Chondrocyte (in vitro differentiated cells): ENCODE results near the gene ATXN2L. TPM values are rescaled to one million over a fixed set of nuclear protein-coding genes. Genes with fewer than 3 reads are reported as not detected.

ENCODE experiments used
- DNase-seq: peaks from one replicate; pipeline ENCODE4 v3.0.0; 2021; ENCODE audit warnings: mixed read lengths, low spot score
- H3K27ac Mint-ChIP-seq: one replicate; pipeline ENCODE4 v1.8.0; 2021; ENCODE audit warnings: mild to moderate bottlenecking, moderate library complexity, mixed read lengths; ENCODE audit not compliant: unreplicated experiment
- H3K27me3 Mint-ChIP-seq: 2 replicates; pipeline ENCODE4 v1.8.0; 2021; ENCODE audit warnings: low read depth, mixed read lengths
- H3K36me3 Mint-ChIP-seq: 2 replicates; pipeline ENCODE4 v1.8.0; 2021; ENCODE audit warnings: low read depth, mixed read lengths
- H3K4me1 Mint-ChIP-seq: 2 replicates; pipeline ENCODE4 v1.8.0; 2021; ENCODE audit warnings: low read depth, mild to moderate bottlenecking, mixed read lengths
- H3K4me3 Mint-ChIP-seq: one replicate; pipeline ENCODE4 v1.8.0; 2021; ENCODE audit warnings: mild to moderate bottlenecking, moderate library complexity, mixed read lengths; ENCODE audit not compliant: unreplicated experiment
- H3K9me3 Mint-ChIP-seq: 2 replicates; pipeline ENCODE4 v1.8.0; 2021; ENCODE audit warnings: low read depth, mixed read lengths
- CTCF ChIP-seq: fragments of 200-600 bp; sonication (generic); IDR thresholded peaks from 2 replicates; pipeline ENCODE4 v1.5.0; 2021; ENCODE audit warnings: antibody characterized with exemption, mild to moderate bottlenecking, moderate library complexity
- total RNA-seq: library from RNA; stranded (reverse); gene quantifications from 3 replicates; pipeline ENCODE4 v1.2.1, GENCODE V29; 2021

ATXN2L gene
- total RNA-seq, 1 donor from 2014 or later, result 185 TPM

DNA sequence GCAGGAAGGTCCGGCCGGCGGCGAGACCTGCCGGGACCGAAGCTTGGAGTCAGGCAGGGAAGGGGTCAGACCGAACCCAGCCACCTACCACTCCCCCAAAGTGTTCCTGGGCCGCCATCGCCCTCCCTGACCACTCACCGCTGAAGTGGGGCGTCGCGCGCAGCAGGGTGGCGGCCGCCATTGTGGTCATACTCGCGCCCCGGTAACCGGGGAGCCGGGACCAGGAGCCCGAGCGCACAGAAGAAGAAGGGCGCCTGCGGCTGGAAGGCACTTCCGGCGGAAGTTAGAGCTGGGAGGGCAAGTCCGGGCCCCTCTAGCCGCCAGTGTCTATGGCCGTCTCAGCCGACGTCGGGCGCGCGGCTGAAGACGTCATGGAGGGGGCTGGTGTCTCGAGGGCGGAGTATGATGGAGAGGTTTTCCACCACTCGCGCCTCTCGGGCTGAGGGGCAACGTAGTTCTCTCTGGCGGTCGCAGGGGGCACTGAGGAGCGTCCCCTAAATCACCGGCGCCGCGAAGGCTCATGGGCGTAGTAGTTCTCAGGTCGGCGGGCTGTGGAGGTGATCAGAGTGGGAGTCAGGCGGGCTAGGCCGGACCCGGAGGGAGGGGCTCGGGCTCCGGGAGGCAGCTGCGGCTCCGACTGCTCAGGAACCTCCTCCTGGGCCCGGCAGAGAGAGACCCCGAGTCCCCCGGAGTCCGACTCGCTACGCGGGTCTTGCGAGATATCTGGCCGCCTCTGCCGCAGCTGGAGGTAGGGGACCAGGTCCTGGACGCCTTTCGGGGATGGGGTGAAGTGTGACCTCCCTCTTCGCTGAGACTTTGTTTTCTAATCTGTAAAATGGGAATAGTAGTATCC is 23.5 kb downstream of the ATXN2L start, which contains the start of gene TUFM:
Gene TUFM, minus strand, starts transcription at position 269 of the 853 bp plus-strand sequence. Its CDS starts 79 bp downstream, at position 190.
- H3K4me1 Mint-ChIP-seq, result peaks cover 26% of the 10 kb centered on the region
- no peaks in the 10 kb centered on the region for H3K9me3 Mint-ChIP-seq
- peaks cover 8% of the 10 kb centered on the region for H3K36me3 Mint-ChIP-seq
- H3K27me3 Mint-ChIP-seq, result no peaks in the 10 kb centered on the region
- peak; percentile 98 for DNase-seq
- H3K4me3 Mint-ChIP-seq, result peak within 1 kb of the TSS; percentile 91
- H3K27ac Mint-ChIP-seq, result peak within 1 kb of the TSS; percentile 99
- TF ChIP-seq CTCF, result peak; percentile 79

- Mint-ChIP-seq H3K27ac (peak overlapping the region; percentile 99), H3K36me3 (peaks cover 8% of the 10 kb centered on the region), H3K4me1 (peaks cover 26% of the 10 kb centered on the region), H3K9me3 (no peaks in the 10 kb centered on the region), H3K27me3 (no peaks in the 10 kb centered on the region), H3K4me3 (peak overlapping the region; percentile 91)
- no peak for TF ChIP-seq CTCF
- DNase-seq, result no peak
These were observed 24.1 kb downstream of the ATXN2L start for GRCh38 chr16:28846933-28847273.

DNA sequence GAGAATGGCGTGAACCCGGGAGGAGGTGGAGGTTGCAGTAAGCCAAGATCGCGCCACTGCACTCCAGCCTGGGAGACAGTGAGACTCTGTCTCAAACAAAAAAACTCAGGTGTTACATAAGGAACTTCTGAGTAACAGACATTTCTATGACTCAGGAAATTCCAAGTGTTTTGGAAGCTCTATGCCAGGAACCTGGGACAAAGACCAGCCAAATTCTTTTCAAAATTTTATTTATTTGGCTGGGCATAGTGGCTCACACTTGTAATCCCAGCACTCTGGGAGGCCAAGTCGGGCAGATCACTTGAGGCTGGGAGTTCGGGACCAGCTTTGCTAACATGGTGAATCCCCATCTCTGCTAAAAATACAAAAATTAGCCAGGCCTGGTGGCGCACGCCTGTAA is 35.6 kb downstream of the ATXN2L start:
- DNase-seq, result no peak
- Mint-ChIP-seq H3K27ac (no peak overlapping the region), H3K9me3 (no peaks in the 10 kb centered on the region), H3K36me3 (peaks cover 2% of the 10 kb centered on the region), H3K4me1 (peaks cover 8% of the 10 kb centered on the region), H3K4me3 (no peak overlapping the region), H3K27me3 (no peaks in the 10 kb centered on the region)
- TF ChIP-seq CTCF, result no peak

DNA sequence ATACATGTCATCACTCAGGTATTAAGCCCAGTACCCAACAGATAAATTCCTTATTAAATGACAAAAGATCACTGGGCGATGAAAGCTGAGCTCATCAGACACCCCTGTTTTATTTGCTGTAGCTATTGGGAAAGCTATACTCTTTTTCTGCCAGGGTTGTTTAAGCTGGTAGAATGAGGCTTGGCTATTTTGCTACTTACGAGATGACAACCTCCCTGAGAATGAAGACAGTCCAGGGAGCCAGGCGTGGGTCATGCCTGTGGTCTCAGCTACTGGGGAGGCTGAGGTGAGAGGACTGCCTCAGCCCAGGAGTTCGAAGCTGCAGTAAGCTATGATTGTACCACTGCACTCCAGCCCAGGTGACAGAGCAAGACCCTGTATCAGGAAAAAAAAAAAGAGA is 36.5 kb downstream of the ATXN2L start:
- no peak for DNase-seq
- H3K36me3 Mint-ChIP-seq, result peaks cover 2% of the 10 kb centered on the region
- H3K9me3 Mint-ChIP-seq, result no peaks in the 10 kb centered on the region
- peaks cover 12% of the 10 kb centered on the region for H3K4me1 Mint-ChIP-seq
- no peak for TF ChIP-seq CTCF
- no peaks in the 10 kb centered on the region for H3K27me3 Mint-ChIP-seq
- no peak overlapping the region for H3K4me3 Mint-ChIP-seq
- no peak overlapping the region for H3K27ac Mint-ChIP-seq

- H3K27me3 Mint-ChIP-seq, result no peaks in the 10 kb centered on the region
- peaks cover 9% of the 10 kb centered on the region for H3K36me3 Mint-ChIP-seq
- H3K9me3 Mint-ChIP-seq, result no peaks in the 10 kb centered on the region
- H3K4me1 Mint-ChIP-seq, result peaks cover 30% of the 10 kb centered on the region
- no peak for TF ChIP-seq CTCF
- DNase-seq, result no peak
- peak overlapping the region; percentile 98 for H3K27ac Mint-ChIP-seq
- peak overlapping the region; percentile 97 for H3K4me3 Mint-ChIP-seq
These were observed 41.4 kb downstream of the ATXN2L start for GRCh38 chr16:28863929-28864793.
